CD4-positive, alpha-beta T cell (primary cell): ENCODE measurements around the gene TEX54. TPM values are rescaled to one million over a fixed set of nuclear protein-coding genes. Genes with fewer than 3 reads are reported as not detected.
A peak's percentile ranks its signal among the peaks of the same experiment; 100 is the strongest.

Experiments
- ATAC-seq: fragments of 200-7000 bp; cut with Tn5 transposase; one replicate; pipeline ENCODE4 v1.10.0; 2022; ENCODE audit warnings: mild to moderate bottlenecking; ENCODE audit not compliant: poor library complexity
- CTCF ChIA-PET: fragments of 350-600 bp; sonication (Branson Sonifier 250); formaldehyde crosslinking; loops from one replicate; lab custom pipeline; 2021; ENCODE audit warnings: antibody characterized with exemption, inconsistent platforms; lab: Charles Lee
- POLR2A ChIA-PET: fragments of 350-600 bp; sonication (Branson Sonifier 250); formaldehyde crosslinking; loops from one replicate; lab custom pipeline; 2021; ENCODE audit warnings: antibody characterized with exemption, inconsistent platforms; lab: Charles Lee
- DNase-seq, 14 experiments: peaks; one replicate each; pipeline ENCODE4 v3.0.0-alpha.2; 2013 to 2020; ENCODE audit warnings: mixed read lengths in 2 of 14
- H3K27ac ChIP-seq, 2 donors: one replicate each; pipeline versions ENCODE4 v1.5.1 to v1.7.0; 2013; ENCODE audit warnings: low read length in 2 of 2, low read depth in 1 of 2, mild to moderate bottlenecking in 1 of 2
- H3K27me3 ChIP-seq, 2 experiments: 1 replicate in 1 of 2; 2 replicates in 1 of 2; pipeline versions ENCODE4 v1.6.1 to v1.7.0; 2013; ENCODE audit warnings: low read length in 2 of 2, control low read depth in 1 of 2, mild to moderate bottlenecking in 1 of 2, moderate library complexity in 1 of 2; ENCODE audit not compliant: insufficient read depth in 2 of 2, control insufficient read depth in 1 of 2
- H3K36me3 ChIP-seq: one replicate; pipeline ENCODE4 v1.6.1; 2013; ENCODE audit warnings: low read length, control low read depth; ENCODE audit not compliant: insufficient read depth
- H3K4me1 ChIP-seq: one replicate; pipeline ENCODE4 v1.6.1; 2013; ENCODE audit warnings: low read length, control low read depth; ENCODE audit not compliant: insufficient read depth
- H3K4me3 ChIP-seq: one replicate; pipeline ENCODE4 v1.5.1; 2013; ENCODE audit warnings: mild to moderate bottlenecking, low read length, moderate library complexity
- H3K9me3 ChIP-seq, 2 experiments: 1 replicate in 1 of 2; 2 replicates in 1 of 2; pipeline versions ENCODE4 v1.6.1 to v1.7.0; 2013; ENCODE audit warnings: low read length in 2 of 2, mild to moderate bottlenecking in 2 of 2, control low read depth in 1 of 2, moderate library complexity in 1 of 2; ENCODE audit not compliant: control insufficient read depth in 1 of 2, insufficient read depth in 1 of 2
- H3K27ac Mint-ChIP-seq: one replicate; pipeline ENCODE4 v1.8.0; 2020; ENCODE audit warnings: mixed read lengths
- H3K27me3 Mint-ChIP-seq: one replicate; pipeline ENCODE4 v1.8.0; 2021; ENCODE audit warnings: mixed read lengths
- H3K36me3 Mint-ChIP-seq: one replicate; pipeline ENCODE4 v1.8.0; 2021; ENCODE audit warnings: low read depth, mixed read lengths
- H3K4me1 Mint-ChIP-seq: one replicate; pipeline ENCODE4 v1.8.0; 2021; ENCODE audit warnings: low read depth, mixed read lengths
- H3K4me3 Mint-ChIP-seq: one replicate; pipeline ENCODE4 v1.8.0; 2020; ENCODE audit warnings: mild to moderate bottlenecking, mixed read lengths
- H3K9me3 Mint-ChIP-seq: one replicate; pipeline ENCODE4 v1.8.0; 2020; ENCODE audit warnings: mixed read lengths
- intact Hi-C, 2 experiments: fragments of 100-400 bp; cut with DNase I in 1 of 2; cut with micrococcal nuclease in 1 of 2; formaldehyde crosslinking; loops; one replicate each; pipeline versions ENCODE4 v1.15.1 to v1.9.0; 2023 to 2025; cut with DNase I, micrococcal nuclease
- total RNA-seq, 174 experiments: library from RNA in 2 of 174; stranded (reverse) in 2 of 174; gene quantifications; one replicate each; pipeline ENCODE4 v1.2.3 and lab custom pipeline; 2021 to 2026
- TF ChIP-seq, protein P1 (sequence below): fragments of 200-600 bp; IDR thresholded peaks from one replicate; pipeline ENCODE4 v1.8.0; 2022; ENCODE audit warnings: antibody characterized with exemption, mild to moderate bottlenecking

The TEX54 gene
- total RNA-seq, 2 experiments from 2014 or later: 0.59 TPM; not detected in 1

DNA sequence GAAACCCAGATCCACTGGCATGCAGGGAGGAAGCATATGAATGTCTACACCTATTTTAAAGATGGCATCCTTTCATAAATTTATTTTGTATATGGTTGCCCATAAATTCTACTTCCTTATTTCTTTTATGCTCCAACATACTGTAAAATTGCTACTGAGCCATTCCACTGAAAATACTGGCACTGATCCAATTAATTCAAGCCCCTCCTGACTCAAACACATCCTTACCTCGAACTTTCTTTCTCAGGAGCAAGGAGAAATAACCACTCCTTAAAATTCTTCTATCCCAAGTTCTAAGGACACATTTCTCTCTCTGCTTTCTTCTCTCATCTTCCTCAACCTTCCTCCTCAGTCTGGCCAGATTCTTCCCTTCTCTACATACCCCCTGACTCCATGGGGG, 21.9 kb downstream of the TEX54 start:
- TF ChIP-seq, protein P1, sequence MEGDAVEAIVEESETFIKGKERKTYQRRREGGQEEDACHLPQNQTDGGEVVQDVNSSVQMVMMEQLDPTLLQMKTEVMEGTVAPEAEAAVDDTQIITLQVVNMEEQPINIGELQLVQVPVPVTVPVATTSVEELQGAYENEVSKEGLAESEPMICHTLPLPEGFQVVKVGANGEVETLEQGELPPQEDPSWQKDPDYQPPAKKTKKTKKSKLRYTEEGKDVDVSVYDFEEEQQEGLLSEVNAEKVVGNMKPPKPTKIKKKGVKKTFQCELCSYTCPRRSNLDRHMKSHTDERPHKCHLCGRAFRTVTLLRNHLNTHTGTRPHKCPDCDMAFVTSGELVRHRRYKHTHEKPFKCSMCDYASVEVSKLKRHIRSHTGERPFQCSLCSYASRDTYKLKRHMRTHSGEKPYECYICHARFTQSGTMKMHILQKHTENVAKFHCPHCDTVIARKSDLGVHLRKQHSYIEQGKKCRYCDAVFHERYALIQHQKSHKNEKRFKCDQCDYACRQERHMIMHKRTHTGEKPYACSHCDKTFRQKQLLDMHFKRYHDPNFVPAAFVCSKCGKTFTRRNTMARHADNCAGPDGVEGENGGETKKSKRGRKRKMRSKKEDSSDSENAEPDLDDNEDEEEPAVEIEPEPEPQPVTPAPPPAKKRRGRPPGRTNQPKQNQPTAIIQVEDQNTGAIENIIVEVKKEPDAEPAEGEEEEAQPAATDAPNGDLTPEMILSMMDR: no peak
- Histone ChIP-seq H3K27me3 (no peaks in the 10 kb centered on the region), H3K4me1 (peaks cover 8% of the 10 kb centered on the region), H3K27ac (no peak overlapping the region), H3K36me3 (peaks cover 12% of the 10 kb centered on the region), H3K4me3 (no peak overlapping the region), H3K9me3 (no peaks in the 10 kb centered on the region)
- no peak overlapping the region for H3K4me3 Mint-ChIP-seq
- H3K27ac Mint-ChIP-seq: no peak overlapping the region
- POLR2A ChIA-PET: interaction anchor here (1.2 kb wide), 1 partner anchor 17 kb away, joined by 5 read pairs; no protein-coding TSS in a partner anchor
- no peaks in the 10 kb centered on the region for H3K27me3 Mint-ChIP-seq
- H3K36me3 Mint-ChIP-seq: no peaks in the 10 kb centered on the region
- peaks cover 8% of the 10 kb centered on the region for H3K4me1 Mint-ChIP-seq
- H3K9me3 Mint-ChIP-seq: no peaks in the 10 kb centered on the region
- CTCF ChIA-PET: no interaction called here
- ATAC-seq (no peak), DNase-seq (no peak)
- intact Hi-C loops: no loop called here

DNA sequence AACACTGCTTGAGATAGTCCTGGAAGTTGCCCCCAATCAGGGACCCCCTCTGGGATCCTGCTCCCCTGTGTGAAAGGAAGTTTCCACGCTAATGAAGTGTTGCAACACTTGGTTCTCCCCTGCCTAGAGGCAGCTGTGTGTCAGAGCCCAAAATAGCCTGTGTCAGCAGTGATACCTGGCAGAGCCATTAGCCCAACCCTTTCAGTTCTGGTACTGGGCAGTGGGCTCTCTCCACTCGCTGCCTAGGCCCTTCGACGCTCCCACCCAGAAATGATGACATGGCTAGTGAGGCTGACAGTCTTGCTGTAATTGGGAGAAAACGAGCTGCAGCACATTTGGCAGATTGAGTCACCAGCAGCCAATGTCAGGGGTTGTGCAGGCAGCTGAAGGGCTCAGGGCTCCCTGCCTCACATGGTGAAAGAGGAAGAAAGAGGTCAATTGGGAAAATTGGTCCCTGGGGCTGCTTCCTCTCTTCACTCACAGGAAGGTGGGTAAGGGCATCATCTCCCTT, 26.0 kb downstream of the TEX54 start:
- Mint-ChIP-seq H3K36me3 (peaks cover 41% of the 10 kb centered on the region), H3K4me1 (peaks cover 38% of the 10 kb centered on the region), H3K27ac (peak overlapping the region; percentile 97), H3K4me3 (peak overlapping the region; percentile 98), H3K27me3 (no peaks in the 10 kb centered on the region), H3K9me3 (no peaks in the 10 kb centered on the region)
- TF ChIP-seq, protein P1: no peak
- DNase-seq (peak in 2 of 14 experiments; percentile 63 to 73), ATAC-seq (no peak)
- ChIA-PET POLR2A (interaction anchor here (0.6 to 6.5 kb wide), 10 partner anchors 12 to 765 kb away, joined by 3 to 96 read pairs (median 8); partner anchors contain the start of genes STX5, TEX54, TMEM179B and TMEM223), CTCF (interaction anchor here (0.6 to 3.9 kb wide), 5 partner anchors 20 to 382 kb away, joined by 3 to 32 read pairs (median 5); partner anchors contain the start of genes SLC3A2 and TMEM179B)
- Histone ChIP-seq H3K36me3 (peaks cover 24% of the 10 kb centered on the region), H3K4me3 (no peak overlapping the region), H3K9me3 (no peaks in the 10 kb centered on the region), H3K27me3 (no peaks in the 10 kb centered on the region), H3K27ac (peak overlapping the region in 1 of 2 donors; percentile 83), H3K4me1 (peaks cover 36% of the 10 kb centered on the region)
- intact Hi-C loops: no loop called here

DNA sequence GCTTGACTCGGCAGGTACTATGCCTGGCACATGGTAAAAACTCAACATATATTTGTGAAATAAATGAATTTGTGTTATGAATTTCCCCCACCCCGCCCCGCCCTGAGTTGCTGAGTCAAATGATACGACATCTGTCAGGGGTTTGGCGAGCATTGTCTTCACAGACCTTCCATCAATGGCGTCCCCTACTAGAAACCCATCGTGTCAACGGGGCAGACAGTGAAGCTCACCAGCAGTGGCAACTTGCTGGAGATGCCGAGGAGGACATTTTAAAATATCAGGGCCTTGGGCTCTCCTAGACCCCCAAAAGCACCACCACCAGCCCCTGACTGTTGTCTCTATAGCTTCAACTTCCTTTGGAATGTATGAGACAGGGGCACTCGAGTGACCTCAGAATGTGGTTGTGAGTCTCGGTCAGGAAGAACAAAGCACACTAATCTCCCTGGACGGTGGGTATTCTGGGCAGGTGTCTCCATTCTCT, 26.6 kb downstream of the TEX54 start:
- Mint-ChIP-seq H3K9me3 (no peaks in the 10 kb centered on the region), H3K4me3 (peak overlapping the region; percentile 98), H3K27me3 (no peaks in the 10 kb centered on the region), H3K27ac (peak overlapping the region; percentile 97), H3K4me1 (peaks cover 41% of the 10 kb centered on the region), H3K36me3 (peaks cover 47% of the 10 kb centered on the region)
- intact Hi-C loops: loop anchor here (1.0 to 2.0 kb wide), 5 partner anchors 14 to 77 kb away; partner anchors contain the start of genes WDR74 (in 2 of the 2), STX5 (in 1 of the 2), TEX54 (in 1 of the 2) and TMEM179B (in 1 of the 2)
- ChIA-PET POLR2A (interaction anchor here (0.6 to 6.5 kb wide), 22 partner anchors 10 to 838 kb away, joined by 3 to 96 read pairs (median 4); partner anchors contain the start of genes C11orf98, CSKMT, HNRNPUL2 and POLR2G), CTCF (interaction anchor here (0.6 to 3.9 kb wide), 7 partner anchors 15 to 381 kb away, joined by 3 to 32 read pairs (median 5); partner anchors contain the start of genes SLC3A2 and TMEM179B)
- DNase-seq (peak in 6 of 14 experiments; percentile 7 to 66 (median 22)), ATAC-seq (peak; percentile 19)
- TF ChIP-seq, protein P1: no peak
- H3K4me1 ChIP-seq: peaks cover 36% of the 10 kb centered on the region
- H3K9me3 ChIP-seq: no peaks in the 10 kb centered on the region
- no peaks in the 10 kb centered on the region for H3K27me3 ChIP-seq
- peak overlapping the region; percentile 70 for H3K4me3 ChIP-seq
- peak overlapping the region; percentile 60 to 83 for H3K27ac ChIP-seq
- H3K36me3 ChIP-seq: peaks cover 30% of the 10 kb centered on the region
